Fibroblast of lung (primary cell): ENCODE measurements around the gene HMCN2. TPM values are rescaled to one million over a fixed set of nuclear protein-coding genes. Genes with fewer than 3 reads are reported as not detected.

ENCODE experiments used
- DNase-seq, 2 donors: peaks; one replicate each; pipeline versions ENCODE4 v3.0.0 to v3.0.0-alpha.2; 2010; ENCODE audit warnings: low read depth in 2 of 2
- H2AFZ ChIP-seq: 2 replicates; pipeline ENCODE4 v1.5.1; 2012; ENCODE audit warnings: low read length, control low read depth, inconsistent platforms
- H3K27ac ChIP-seq: 2 replicates; pipeline ENCODE4 v1.5.1; 2011; ENCODE audit warnings: low read length, control low read depth; ENCODE audit not compliant: insufficient read depth
- H3K27me3 ChIP-seq: 2 replicates; pipeline ENCODE4 v1.5.1; 2011; ENCODE audit warnings: mild to moderate bottlenecking, low read length; ENCODE audit not compliant: control insufficient read depth, insufficient read depth
- H3K36me3 ChIP-seq: 2 replicates; pipeline ENCODE4 v1.5.1; 2011; ENCODE audit warnings: low read length; ENCODE audit not compliant: control insufficient read depth, insufficient read depth
- H3K4me1 ChIP-seq: 2 replicates; pipeline ENCODE4 v1.5.1; 2011; ENCODE audit warnings: low read length; ENCODE audit not compliant: control insufficient read depth, insufficient read depth; ENCODE audit errors: extremely low read depth
- H3K4me2 ChIP-seq: 2 replicates; pipeline ENCODE4 v1.5.1; 2011; ENCODE audit warnings: low read length, control low read depth; ENCODE audit not compliant: insufficient read depth; ENCODE audit errors: extremely low read depth
- H3K4me3 ChIP-seq, 4 experiments: fragments of 200-600 bp in 1 of 4; sonication (generic) in 1 of 4; replicated peaks in 1 of 4; 2 replicates each; pipeline ENCODE4 v1.5.1; 2011 to 2016; ENCODE audit warnings: low read length in 4 of 4, low read depth in 3 of 4, mild to moderate bottlenecking in 3 of 4, control low read depth in 2 of 4, inconsistent platforms in 1 of 4, mixed read lengths in 1 of 4; ENCODE audit not compliant: insufficient read depth in 1 of 4; ENCODE audit errors: control extremely low read depth in 1 of 4
- H3K79me2 ChIP-seq: 2 replicates; pipeline ENCODE4 v1.5.1; 2012; ENCODE audit warnings: mild to moderate bottlenecking, low read length, inconsistent platforms; ENCODE audit not compliant: control insufficient read depth, insufficient read depth
- H3K9ac ChIP-seq: 2 replicates; pipeline ENCODE4 v1.5.1; 2011; ENCODE audit warnings: mild to moderate bottlenecking, low read length, control low read depth; ENCODE audit not compliant: insufficient read depth
- H3K9me3 ChIP-seq: 2 replicates; pipeline ENCODE4 v1.5.1; 2012; ENCODE audit warnings: low read depth, low read length; ENCODE audit not compliant: control insufficient read depth, insufficient read depth
- H4K20me1 ChIP-seq: 2 replicates; pipeline ENCODE4 v1.5.1; 2011; ENCODE audit warnings: low read length; ENCODE audit not compliant: control insufficient read depth, insufficient read depth; ENCODE audit errors: extremely low read depth
- CTCF ChIP-seq, 2 donors: IDR thresholded peaks in 1 of 2; conservative IDR thresholded peaks in 1 of 2; 1 replicate in 1 of 2; 2 replicates in 1 of 2; pipeline ENCODE4 v1.5.1; 2011 to 2012; ENCODE audit warnings: low read length in 2 of 2, control low read depth in 1 of 2, inconsistent platforms in 1 of 2, low read depth in 1 of 2, mild to moderate bottlenecking in 1 of 2
- EZH2 ChIP-seq: IDR thresholded peaks from 2 replicates; pipeline ENCODE4 v1.5.1; 2012; ENCODE audit warnings: low read length, control low read depth, mild to moderate bottlenecking; ENCODE audit errors: missing control alignments
- polyA plus RNA-seq, 2 donors: library from polyadenylated mRNA; depleted of rRNA in 1 of 2; stranded (reverse) in 1 of 2; unstranded in 1 of 2; fragments of >200 nt; gene quantifications; 2 replicates each; pipeline ENCODE4 v1.2.1, GENCODE V29; 2011 to 2012; ENCODE audit warnings: missing spikeins in 1 of 2
- total RNA-seq: library from RNA; depleted of rRNA; stranded (reverse); fragments of >200 nt; gene quantifications from 2 replicates; pipeline ENCODE4 v1.2.1, GENCODE V29; 2014

Gene HMCN2
- total and polyA plus RNA-seq, 2 donors (not counting 1 experiment from before 2014, with no cell fraction given), result under 0.01 TPM; not detected in 1

- H3K27ac ChIP-seq, result no peak overlapping the region
- H2AFZ ChIP-seq, result no peak overlapping the region
- no peaks in the 10 kb centered on the region for H3K4me1 ChIP-seq
- H3K27me3 ChIP-seq, result no peaks in the 10 kb centered on the region
- no peaks in the 10 kb centered on the region for H3K79me2 ChIP-seq
- no peak overlapping the region for H3K4me2 ChIP-seq
- no peak overlapping the region for H3K4me3 ChIP-seq
- no peaks in the 10 kb centered on the region for H3K36me3 ChIP-seq
- no peak for DNase-seq
- H3K9ac ChIP-seq, result no peak overlapping the region
- no peaks in the 10 kb centered on the region for H3K9me3 ChIP-seq
- H4K20me1 ChIP-seq, result no peaks in the 10 kb centered on the region
- TF ChIP-seq CTCF (conservative IDR thresholded peaks at IDR 0.05 in 1 of 2, IDR thresholded peaks at IDR 0.05 in 1 of 2; ENCODE audit: low read depth in 1 of 2, low read length in 2 of 2), result no peak
- no peak for TF ChIP-seq EZH2
These were observed 217.9 kb downstream of the HMCN2 start for GRCh38 chr9:130483371-130483971.

Other genes starting within 250 kb of the HMCN2 start
- 33.6 and 44.3 TPM in 2 replicates for gene FNBP1, start 222.6 kb upstream of the HMCN2 start, total RNA-seq
- gene FNBP1, start 222.6 kb upstream of the HMCN2 start, polyA plus RNA-seq, result 20.8 and 21.9 TPM in 2 replicates
- gene GPR107, start 211.9 kb upstream of the HMCN2 start, total RNA-seq, result 19.8 and 27.6 TPM in 2 replicates
- 35.0 and 43.5 TPM in 2 replicates for gene GPR107, start 211.9 kb upstream of the HMCN2 start, polyA plus RNA-seq
- 37.5 and 52.0 TPM in 2 replicates for gene NCS1, start 93.4 kb upstream of the HMCN2 start, total RNA-seq
- 44.9 and 89.4 TPM in 2 replicates for gene NCS1, start 93.4 kb upstream of the HMCN2 start, polyA plus RNA-seq
- gene ASS1, start 179.2 kb downstream of the HMCN2 start, total RNA-seq, result 223 and 276 TPM in 2 replicates
- 44.7 and 65.0 TPM in 2 replicates for gene ASS1, start 179.2 kb downstream of the HMCN2 start, polyA plus RNA-seq